HL-60 (cell line): Measurements from ENCODE around the gene WSCD1.

Experiments used
- GABPA ChIP-seq: IDR thresholded peaks from 2 replicates; pipeline ENCODE4 v1.6.1; 2012; ENCODE audit warnings: low read depth
- POLR2AphosphoS5 ChIP-seq: IDR thresholded peaks from 2 replicates; pipeline ENCODE4 v1.6.1; 2012; ENCODE audit warnings: low read depth
- TF ChIP-seq, protein P1 (sequence below): IDR thresholded peaks from one replicate; pipeline ENCODE4 v1.5.1; 2011; ENCODE audit warnings: low read length, control low read depth, inconsistent platforms; ENCODE audit not compliant: insufficient read depth

GRCh38 chr17:6159541-6160231 is 89.5 kb downstream of the WSCD1 start:
- TF ChIP-seq, protein P1, sequence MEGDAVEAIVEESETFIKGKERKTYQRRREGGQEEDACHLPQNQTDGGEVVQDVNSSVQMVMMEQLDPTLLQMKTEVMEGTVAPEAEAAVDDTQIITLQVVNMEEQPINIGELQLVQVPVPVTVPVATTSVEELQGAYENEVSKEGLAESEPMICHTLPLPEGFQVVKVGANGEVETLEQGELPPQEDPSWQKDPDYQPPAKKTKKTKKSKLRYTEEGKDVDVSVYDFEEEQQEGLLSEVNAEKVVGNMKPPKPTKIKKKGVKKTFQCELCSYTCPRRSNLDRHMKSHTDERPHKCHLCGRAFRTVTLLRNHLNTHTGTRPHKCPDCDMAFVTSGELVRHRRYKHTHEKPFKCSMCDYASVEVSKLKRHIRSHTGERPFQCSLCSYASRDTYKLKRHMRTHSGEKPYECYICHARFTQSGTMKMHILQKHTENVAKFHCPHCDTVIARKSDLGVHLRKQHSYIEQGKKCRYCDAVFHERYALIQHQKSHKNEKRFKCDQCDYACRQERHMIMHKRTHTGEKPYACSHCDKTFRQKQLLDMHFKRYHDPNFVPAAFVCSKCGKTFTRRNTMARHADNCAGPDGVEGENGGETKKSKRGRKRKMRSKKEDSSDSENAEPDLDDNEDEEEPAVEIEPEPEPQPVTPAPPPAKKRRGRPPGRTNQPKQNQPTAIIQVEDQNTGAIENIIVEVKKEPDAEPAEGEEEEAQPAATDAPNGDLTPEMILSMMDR = no peak
- TF ChIP-seq POLR2AphosphoS5 = no peak
- TF ChIP-seq GABPA = no peak
